Prostate gland (tissue), 2 donors: ENCODE data around the gene AKAP9. TPM values are rescaled to one million over a fixed set of nuclear protein-coding genes. Genes with fewer than 3 reads are reported as not detected.
"Not testable (repeated sequence)": the region's sequence is repeated elsewhere in the genome, so short reads cannot be mapped to it uniquely, and the experiment has no call there.

Experiments
- DNase-seq: peaks from one replicate; pipeline ENCODE4 v3.0.0-alpha.2; 2019; ENCODE audit warnings: low spot score
- H3K27ac ChIP-seq, 2 donors: fragments of 200-600 bp; sonication (generic); 2 replicates each; pipeline ENCODE4 v1.5.1; 2017 to 2019
- H3K27me3 ChIP-seq: fragments of 200-600 bp; sonication (generic); replicated peaks from 2 replicates; pipeline ENCODE4 v1.5.1; 2019; ENCODE audit not compliant: insufficient read depth
- H3K36me3 ChIP-seq, 2 donors: fragments of 200-600 bp; sonication (generic); 1 replicate in 1 of 2; 2 replicates in 1 of 2; pipeline versions ENCODE4 v1.5.1 to v1.8.1; 2017 to 2019
- H3K4me1 ChIP-seq: fragments of 200-600 bp; sonication (generic); replicated peaks from 2 replicates; pipeline ENCODE4 v1.5.1; 2019
- H3K4me3 ChIP-seq, 2 donors: fragments of 200-600 bp; sonication (generic); 2 replicates each; pipeline ENCODE4 v1.5.1; 2017 to 2019
- H3K9me3 ChIP-seq: fragments of 200-600 bp; sonication (generic); 2 replicates; pipeline ENCODE4 v1.5.1; 2017
- POLR2A ChIP-seq: fragments of 450-650 bp; IDR thresholded peaks from one replicate; pipeline ENCODE4 v1.6.1; 2016; ENCODE audit warnings: antibody characterized with exemption, mild to moderate bottlenecking
- POLR2AphosphoS5 ChIP-seq: sonication (generic); formaldehyde crosslinking; IDR thresholded peaks from one replicate; pipeline ENCODE4 v1.6.1; 2017; ENCODE audit warnings: antibody characterized with exemption
- WGBS: methylation state at CpG from one replicate; pipeline ENCODE4 v1.1.5; 2018; 5-methylcytosine and 5-hydroxymethylcytosine counted together
- intact Hi-C: fragments of 100-400 bp; cut with DNase I; formaldehyde crosslinking; loops from one replicate; pipeline ENCODE4 v1.14.2; 2022
- total RNA-seq, 2 donors: library from RNA; depleted of rRNA; stranded (reverse); fragments of >200 nt; gene quantifications; one replicate each; pipeline ENCODE4 v1.1.0, GENCODE V29; 2016
- TF ChIP-seq, protein P1 (sequence below), 4 experiments: fragments of 200-600 bp in 2 of 4; fragments of 450-650 bp in 2 of 4; sonication (generic) in 2 of 4; IDR thresholded peaks; 1 replicate in 3 of 4; 2 replicates in 1 of 4; pipeline ENCODE4 v1.5.1; 2016 to 2019; ENCODE audit warnings: antibody characterized with exemption in 4 of 4, mild to moderate bottlenecking in 2 of 4, moderate library complexity in 2 of 4

Gene AKAP9
- total RNA-seq, 2 donors from 2014 or later: 61.8 to 80.1 TPM

DNA sequence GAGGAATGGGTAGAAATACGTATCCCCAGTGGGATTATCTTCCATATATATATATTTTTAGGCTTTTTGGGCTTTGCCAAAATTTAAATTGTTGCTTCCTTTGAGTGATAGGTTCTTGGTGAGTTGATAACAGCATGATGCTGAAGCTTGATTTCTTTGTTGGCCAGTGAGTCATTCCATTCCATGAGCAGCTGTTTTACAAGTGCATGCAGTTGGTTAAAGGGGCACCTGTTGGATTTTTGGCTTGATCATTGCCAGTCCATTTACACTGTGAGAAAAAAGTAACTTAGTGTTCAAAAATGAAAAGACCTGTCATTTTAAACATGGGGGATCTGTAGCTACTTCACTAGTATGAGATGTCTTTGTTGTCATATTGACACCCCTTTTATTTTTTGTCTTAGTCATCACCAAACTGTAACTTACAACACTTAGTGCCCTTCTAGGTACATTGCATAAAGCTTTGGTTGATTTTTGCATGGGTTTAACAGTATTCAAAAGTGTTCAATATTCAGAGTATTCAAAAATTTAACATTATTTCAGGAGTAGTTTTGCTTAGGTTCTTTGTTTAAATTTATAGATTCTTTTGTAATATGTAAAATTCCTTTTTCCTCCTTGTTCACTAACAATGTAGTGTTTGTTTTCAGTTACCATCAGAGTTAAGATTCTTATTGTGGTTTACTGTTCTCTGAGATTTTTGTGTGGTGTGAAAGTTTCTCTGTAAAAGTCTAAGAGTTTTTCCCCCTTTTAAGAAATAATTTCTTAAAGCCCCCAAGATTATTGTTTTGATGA lies 8.8 kb downstream of the AKAP9 start:
- WGBS: 97% methylated on average over 1 of the region's 1 CpG

DNA sequence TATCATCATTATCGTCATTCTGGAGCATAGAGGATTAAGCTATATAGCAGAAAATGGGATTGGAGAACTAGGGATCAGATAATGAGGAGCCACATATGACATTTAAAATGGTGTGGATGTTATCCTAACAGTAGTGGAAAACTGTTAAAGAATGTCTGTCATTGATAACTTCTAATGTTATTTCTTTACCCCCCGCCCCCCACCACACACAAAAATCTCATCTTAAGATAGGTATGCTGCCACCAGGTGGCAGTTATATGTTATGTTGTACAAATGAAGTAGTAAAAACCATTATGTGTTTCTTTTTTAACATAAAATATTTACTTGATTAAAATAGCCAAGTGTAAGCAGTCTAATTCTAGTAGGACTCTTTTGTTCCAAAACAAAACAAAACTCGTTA lies 13.0 kb downstream of the AKAP9 start:
- 91% methylated on average over 3 of the region's 3 CpGs for WGBS
- intact Hi-C loops: no loop called here

More for the DNA sequence above, 8.8 kb downstream of the AKAP9 start:
- Histone ChIP-seq H3K27me3 (no peaks in the 10 kb centered on the region), H3K4me3 (no peak overlapping the region), H3K36me3 (no peaks in the 10 kb centered on the region), H3K27ac (no peak overlapping the region), H3K9me3 (no peaks in the 10 kb centered on the region), H3K4me1 (no peaks in the 10 kb centered on the region)
- TF ChIP-seq POLR2A (no peak), POLR2AphosphoS5 (no peak)
- TF ChIP-seq, protein P1, sequence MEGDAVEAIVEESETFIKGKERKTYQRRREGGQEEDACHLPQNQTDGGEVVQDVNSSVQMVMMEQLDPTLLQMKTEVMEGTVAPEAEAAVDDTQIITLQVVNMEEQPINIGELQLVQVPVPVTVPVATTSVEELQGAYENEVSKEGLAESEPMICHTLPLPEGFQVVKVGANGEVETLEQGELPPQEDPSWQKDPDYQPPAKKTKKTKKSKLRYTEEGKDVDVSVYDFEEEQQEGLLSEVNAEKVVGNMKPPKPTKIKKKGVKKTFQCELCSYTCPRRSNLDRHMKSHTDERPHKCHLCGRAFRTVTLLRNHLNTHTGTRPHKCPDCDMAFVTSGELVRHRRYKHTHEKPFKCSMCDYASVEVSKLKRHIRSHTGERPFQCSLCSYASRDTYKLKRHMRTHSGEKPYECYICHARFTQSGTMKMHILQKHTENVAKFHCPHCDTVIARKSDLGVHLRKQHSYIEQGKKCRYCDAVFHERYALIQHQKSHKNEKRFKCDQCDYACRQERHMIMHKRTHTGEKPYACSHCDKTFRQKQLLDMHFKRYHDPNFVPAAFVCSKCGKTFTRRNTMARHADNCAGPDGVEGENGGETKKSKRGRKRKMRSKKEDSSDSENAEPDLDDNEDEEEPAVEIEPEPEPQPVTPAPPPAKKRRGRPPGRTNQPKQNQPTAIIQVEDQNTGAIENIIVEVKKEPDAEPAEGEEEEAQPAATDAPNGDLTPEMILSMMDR (IDR thresholded peaks at IDR 0.05): no peak
- intact Hi-C loops: no loop called here
- no peak for DNase-seq

DNA sequence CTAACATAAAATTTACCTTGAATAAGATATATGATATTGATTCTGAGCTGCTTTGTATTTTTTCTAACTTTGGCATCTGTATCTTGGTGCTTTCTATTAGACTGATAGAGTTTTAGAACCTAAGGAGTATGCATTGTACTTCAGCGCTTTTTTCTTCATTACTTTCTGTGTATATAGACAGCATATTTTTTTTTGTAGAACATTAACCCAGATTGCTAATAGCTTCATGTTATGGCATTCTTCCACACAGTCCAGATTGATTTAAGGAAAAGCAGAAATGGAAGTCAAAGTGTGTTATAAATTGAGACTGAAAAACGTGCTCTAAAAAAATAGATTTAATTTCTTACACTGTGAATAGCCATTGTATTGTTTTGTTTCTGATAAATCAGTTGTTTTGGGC lies 15.8 kb downstream of the AKAP9 start:
- H3K4me1 ChIP-seq, H3K27ac ChIP-seq, intact Hi-C loops, H3K4me3 ChIP-seq, H3K27me3 ChIP-seq, H3K9me3 ChIP-seq, H3K36me3 ChIP-seq, DNase-seq: not testable (repeated sequence)
- 97% methylated on average over 2 of the region's 2 CpGs for WGBS

More for the DNA sequence above, 13.0 kb downstream of the AKAP9 start:
- H3K9me3 ChIP-seq: no peaks in the 10 kb centered on the region
- H3K27ac ChIP-seq: no peak overlapping the region
- no peak overlapping the region for H3K4me3 ChIP-seq
- TF ChIP-seq POLR2AphosphoS5 (no peak), POLR2A (no peak)
- TF ChIP-seq, protein P1 (IDR thresholded peaks at IDR 0.05): no peak
- no peak for DNase-seq
- H3K27me3 ChIP-seq: no peaks in the 10 kb centered on the region
- H3K36me3 ChIP-seq: no peaks in the 10 kb centered on the region
- H3K4me1 ChIP-seq: no peaks in the 10 kb centered on the region

DNA sequence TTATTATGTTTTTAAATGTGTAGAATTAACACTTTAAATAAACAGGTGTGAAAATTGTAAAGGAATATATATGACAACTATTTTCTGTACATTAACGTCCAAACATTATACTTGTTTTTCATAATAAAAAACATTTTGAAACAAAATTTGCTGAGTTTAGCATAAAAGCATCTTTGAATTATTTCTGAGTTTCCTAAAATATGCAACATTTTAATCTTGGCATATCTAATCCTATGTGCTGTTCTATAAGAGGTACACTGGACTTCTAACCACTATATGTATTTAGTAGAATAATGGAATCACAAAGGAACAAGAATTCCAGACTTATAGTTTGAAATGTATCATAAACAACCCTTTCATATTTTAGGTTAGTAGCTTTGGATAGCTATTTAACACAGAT lies 16.6 kb downstream of the AKAP9 start:
- no peaks in the 10 kb centered on the region for H3K9me3 ChIP-seq
- no peaks in the 10 kb centered on the region for H3K27me3 ChIP-seq
- no peak overlapping the region for H3K27ac ChIP-seq
- intact Hi-C loops: no loop called here
- H3K36me3 ChIP-seq: no peaks in the 10 kb centered on the region
- H3K4me1 ChIP-seq: no peaks in the 10 kb centered on the region
- TF ChIP-seq POLR2AphosphoS5: no peak
- TF ChIP-seq, protein P1 (IDR thresholded peaks at IDR 0.05): no peak
- TF ChIP-seq POLR2A: no peak
- WGBS: 95% methylated on average over 1 of the region's 1 CpG
- no peak for DNase-seq
- H3K4me3 ChIP-seq: no peak overlapping the region

DNA sequence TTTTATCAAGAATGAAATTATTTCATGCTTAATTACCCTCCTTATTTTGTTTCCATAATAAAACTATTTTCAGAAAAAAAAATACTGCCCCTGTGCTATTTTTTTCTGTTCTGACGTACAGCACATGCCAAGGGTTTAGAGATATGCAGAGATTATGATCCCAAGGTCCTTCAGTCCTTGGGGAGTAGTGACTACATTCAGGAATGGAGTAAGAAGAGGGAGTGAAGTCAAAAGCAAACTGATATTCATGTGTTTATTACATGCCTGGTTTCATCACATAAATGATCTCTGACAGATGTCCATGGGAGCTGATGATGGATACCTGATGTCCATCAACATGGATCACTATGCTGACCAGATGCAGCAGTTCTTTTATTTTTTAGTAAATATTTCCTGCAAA lies 17.2 kb downstream of the AKAP9 start:
- no peaks in the 10 kb centered on the region for H3K9me3 ChIP-seq
- no peak for DNase-seq
- no peaks in the 10 kb centered on the region for H3K36me3 ChIP-seq
- H3K27me3 ChIP-seq: no peaks in the 10 kb centered on the region
- no peak overlapping the region for H3K27ac ChIP-seq
- no peak for TF ChIP-seq POLR2AphosphoS5
- TF ChIP-seq POLR2A: no peak
- TF ChIP-seq, protein P1 (IDR thresholded peaks at IDR 0.05): no peak
- intact Hi-C loops: no loop called here
- WGBS: 70% methylated on average over 1 of the region's 1 CpG
- H3K4me1 ChIP-seq: no peaks in the 10 kb centered on the region
- no peak overlapping the region for H3K4me3 ChIP-seq
